Lower leg skin (tissue), 4 donors: ENCODE results near the gene SARM1. TPM values are rescaled to one million over a fixed set of nuclear protein-coding genes. Genes with fewer than 3 reads are reported as not detected.

Source experiments
- DNase-seq, 2 donors: peaks; one replicate each; pipeline ENCODE4 v3.0.0-alpha.2; 2019; ENCODE audit warnings: low spot score in 2 of 2
- H3K4me3 ChIP-seq: fragments of 200-600 bp; sonication (generic); 2 replicates; pipeline ENCODE4 v1.5.1; 2017; ENCODE audit warnings: mild to moderate bottlenecking, low read depth; ENCODE audit not compliant: poor library complexity, severe bottlenecking
- CTCF ChIP-seq, 3 donors: fragments of 450-650 bp; IDR thresholded peaks; one replicate each; pipeline ENCODE4 v1.5.1; 2016; ENCODE audit warnings: antibody characterized with exemption in 3 of 3, mild to moderate bottlenecking in 3 of 3, moderate library complexity in 2 of 3
- POLR2A ChIP-seq, 2 donors: fragments of 450-650 bp; IDR thresholded peaks; one replicate each; pipeline ENCODE4 v1.6.1; 2016 to 2017; ENCODE audit warnings: antibody characterized with exemption in 2 of 2, mild to moderate bottlenecking in 1 of 2, moderate library complexity in 1 of 2
- WGBS, 2 donors: methylation state at CpG; one replicate each; pipeline ENCODE4 v1.1.5; 2018; 5-methylcytosine and 5-hydroxymethylcytosine counted together
- intact Hi-C: fragments of 100-400 bp; cut with DNase I; formaldehyde crosslinking; loops from one replicate; pipeline ENCODE4 v1.15.0; 2023; ENCODE audit warnings: low total_unique reads
- total RNA-seq, 4 donors: library from RNA; depleted of rRNA; stranded (reverse); fragments of >200 nt; gene quantifications; one replicate each; pipeline ENCODE4 v1.1.0, GENCODE V29; 2016

The SARM1 gene
- total RNA-seq, 4 donors from 2014 or later, result 4.0 to 15.4 (median 12.1) TPM

- H3K4me3 ChIP-seq, result no peak overlapping the region
- TF ChIP-seq CTCF (IDR thresholded peaks at IDR 0.05), result no peak
- 97% methylated on average over 10 to 11 of the region's 11 CpGs for WGBS, 2 donors
- intact Hi-C loops, result no loop called here
- DNase-seq, result no peak
Observed at GRCh38 chr17:28388106-28388505, 16.6 kb downstream of the SARM1 start.

GRCh38 chr17:28390141-28390540, 18.6 kb downstream of the SARM1 start:
- intact Hi-C loops, result no loop called here
- DNase-seq, result no peak
- no peak overlapping the region for H3K4me3 ChIP-seq
- TF ChIP-seq CTCF (IDR thresholded peaks at IDR 0.05) (no peak), POLR2A (IDR thresholded peaks at IDR 0.05) (no peak)
- 80 to 87% methylated on average over 1 of the region's 1 CpG for WGBS, 2 donors

DNA sequence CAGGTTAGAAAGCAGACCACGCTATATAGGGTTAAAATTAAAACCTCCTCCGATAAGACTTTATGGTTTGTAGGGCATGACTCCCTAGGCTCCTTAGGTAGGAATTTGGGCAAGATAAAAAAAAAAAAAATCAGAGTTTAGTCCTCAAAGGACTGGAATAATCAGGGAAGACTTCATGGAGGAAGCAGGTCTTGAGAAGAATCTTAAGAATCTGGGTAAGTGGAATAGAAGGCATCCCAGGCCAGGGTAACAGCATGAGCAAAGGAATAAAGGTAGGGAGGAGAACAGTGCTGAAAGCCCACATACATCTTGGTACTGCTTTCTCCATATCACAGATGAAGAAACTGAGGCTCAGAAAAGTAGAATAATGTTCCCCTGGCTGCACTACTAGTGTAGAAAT, 19.1 kb downstream of the SARM1 start:
- no peak for DNase-seq
- 90 to 94% methylated on average over 2 of the region's 2 CpGs for WGBS, 2 donors
- H3K4me3 ChIP-seq, result no peak overlapping the region
- TF ChIP-seq CTCF (IDR thresholded peaks at IDR 0.05), result no peak
- no peak for TF ChIP-seq POLR2A (IDR thresholded peaks at IDR 0.05)
- intact Hi-C loops, result no loop called here

- H3K4me3 ChIP-seq, result no peak overlapping the region
- intact Hi-C loops, result no loop called here
- 86 to 100% methylated on average over 1 of the region's 1 CpG for WGBS, 2 donors
- DNase-seq, result no peak
- TF ChIP-seq CTCF (IDR thresholded peaks at IDR 0.05), result no peak
- no peak for TF ChIP-seq POLR2A (IDR thresholded peaks at IDR 0.05)
Observed at GRCh38 chr17:28390984-28391383, 19.5 kb downstream of the SARM1 start.

- WGBS, 2 donors, result 46 to 50% methylated on average over 2 of the region's 2 CpGs
- no peak for TF ChIP-seq POLR2A (IDR thresholded peaks at IDR 0.05)
- TF ChIP-seq CTCF (IDR thresholded peaks at IDR 0.05), result no peak
- DNase-seq, result no peak
- intact Hi-C loops, result no loop called here
- no peak overlapping the region for H3K4me3 ChIP-seq
Observed at GRCh38 chr17:28391401-28391800, 19.9 kb downstream of the SARM1 start.

GRCh38 chr17:28392491-28392890, 21.0 kb downstream of the SARM1 start:
- WGBS, 2 donors, result 70 to 77% methylated on average over 10 of the region's 10 CpGs
- DNase-seq, result no peak
- H3K4me3 ChIP-seq, result no peak overlapping the region
- no peak for TF ChIP-seq POLR2A (IDR thresholded peaks at IDR 0.05)
- TF ChIP-seq CTCF (IDR thresholded peaks at IDR 0.05), result no peak
- intact Hi-C loops, result no loop called here
